HEK293T (cell line): ENCODE results near the gene SLC45A1.
"Not testable (repeated sequence)": the region's sequence is repeated elsewhere in the genome, so short reads cannot be mapped to it uniquely, and the experiment has no call there.

Source experiments
- CTCF ChIA-PET: fragments of 350-600 bp; formaldehyde crosslinking; extraction: SDS; loops from one replicate; lab custom pipeline; 2021; ENCODE audit warnings: antibody characterized with exemption, inconsistent platforms; lab: Yijun Ruan, JAX
- POLR2A ChIA-PET: fragments of 350-600 bp; formaldehyde crosslinking; extraction: SDS; loops from one replicate; lab custom pipeline; 2020; ENCODE audit warnings: antibody characterized with exemption, inconsistent platforms; lab: Yijun Ruan, JAX
- DNase-seq: peaks from one replicate; pipeline ENCODE4 v3.0.0; 2012; ENCODE audit warnings: mixed read lengths; ENCODE audit errors: extremely low spot score
- ARNT ChIP-seq: fragments of 450-650 bp; IDR thresholded peaks from 2 replicates; pipeline ENCODE4 v1.6.1; 2017; ENCODE audit warnings: mild to moderate bottlenecking
- BHLHE40 ChIP-seq: fragments of 450-650 bp; IDR thresholded peaks from 2 replicates; pipeline ENCODE4 v1.6.1; 2016; ENCODE audit warnings: mild to moderate bottlenecking, moderate library complexity, borderline replicate concordance
- CTBP1 ChIP-seq: fragments of 450-650 bp; IDR thresholded peaks from 2 replicates; pipeline ENCODE4 v1.6.1; 2016; ENCODE audit warnings: borderline replicate concordance
- ELF4 ChIP-seq: fragments of 450-650 bp; IDR thresholded peaks from 2 replicates; pipeline ENCODE4 v1.6.1; 2017; ENCODE audit warnings: antibody characterized with exemption
- FOXA1 ChIP-seq: fragments of 450-650 bp; IDR thresholded peaks from 2 replicates; pipeline ENCODE4 v1.6.1; 2016; ENCODE audit warnings: mild to moderate bottlenecking
- FOXK2 ChIP-seq: fragments of 450-650 bp; IDR thresholded peaks from 2 replicates; pipeline ENCODE4 v1.6.1; 2016; ENCODE audit warnings: mild to moderate bottlenecking
- FOXM1 ChIP-seq: fragments of 450-650 bp; IDR thresholded peaks from 2 replicates; pipeline ENCODE4 v1.6.1; 2017; ENCODE audit warnings: mild to moderate bottlenecking, borderline replicate concordance
- HDGF ChIP-seq: fragments of 450-650 bp; IDR thresholded peaks from 2 replicates; pipeline ENCODE4 v1.6.1; 2017; ENCODE audit warnings: antibody characterized with exemption, borderline replicate concordance
- L3MBTL2 ChIP-seq: fragments of 450-650 bp; conservative IDR thresholded peaks from 2 replicates; pipeline ENCODE4 v1.6.1; 2016; ENCODE audit warnings: mild to moderate bottlenecking
- LEF1 ChIP-seq: fragments of 450-650 bp; IDR thresholded peaks from 2 replicates; pipeline ENCODE4 v1.6.1; 2017; ENCODE audit warnings: mild to moderate bottlenecking, borderline replicate concordance
- NFRKB ChIP-seq: fragments of 450-650 bp; IDR thresholded peaks from 2 replicates; pipeline ENCODE4 v1.6.1; 2016; ENCODE audit warnings: mild to moderate bottlenecking, moderate library complexity
- SP1 ChIP-seq: fragments of 450-650 bp; IDR thresholded peaks from 2 replicates; pipeline ENCODE4 v1.6.1; 2017
- SUZ12 ChIP-seq: fragments of 450-650 bp; IDR thresholded peaks from 2 replicates; pipeline ENCODE4 v1.6.1; 2016; ENCODE audit warnings: mild to moderate bottlenecking
- TARDBP ChIP-seq: fragments of 450-650 bp; IDR thresholded peaks from 2 replicates; pipeline ENCODE4 v1.6.1; 2016
- ZNF384 ChIP-seq: fragments of 450-650 bp; IDR thresholded peaks from 2 replicates; pipeline ENCODE4 v1.6.1; 2016
- TF ChIP-seq, protein P1 (sequence below): fragments of 450-650 bp; IDR thresholded peaks from 2 replicates; pipeline ENCODE4 v1.6.1; 2016

Gene SLC45A1

GRCh38 chr1:8317647-8318381 is at the start of gene SLC45A1:
SLC45A1 (plus strand) TSS chr1:8318114; CDS start chr1:8324330, 6,216 bp downstream.
- no peak for TF ChIP-seq TARDBP
- TF ChIP-seq BHLHE40: no peak
- POLR2A ChIA-PET: no interaction called here
- peak; percentile 64 for DNase-seq
- CTCF ChIA-PET: no interaction called here

- TF ChIP-seq ARNT: no peak
- no peak for TF ChIP-seq LEF1
- TF ChIP-seq BHLHE40: no peak
- no peak for TF ChIP-seq FOXM1
- TF ChIP-seq NFRKB: no peak
- TF ChIP-seq, protein P1, sequence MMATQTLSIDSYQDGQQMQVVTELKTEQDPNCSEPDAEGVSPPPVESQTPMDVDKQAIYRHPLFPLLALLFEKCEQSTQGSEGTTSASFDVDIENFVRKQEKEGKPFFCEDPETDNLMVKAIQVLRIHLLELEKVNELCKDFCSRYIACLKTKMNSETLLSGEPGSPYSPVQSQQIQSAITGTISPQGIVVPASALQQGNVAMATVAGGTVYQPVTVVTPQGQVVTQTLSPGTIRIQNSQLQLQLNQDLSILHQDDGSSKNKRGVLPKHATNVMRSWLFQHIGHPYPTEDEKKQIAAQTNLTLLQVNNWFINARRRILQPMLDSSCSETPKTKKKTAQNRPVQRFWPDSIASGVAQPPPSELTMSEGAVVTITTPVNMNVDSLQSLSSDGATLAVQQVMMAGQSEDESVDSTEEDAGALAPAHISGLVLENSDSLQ: no peak
- no peak for TF ChIP-seq FOXA1
- no peak for TF ChIP-seq ELF4
- no peak for TF ChIP-seq ZNF384
- TF ChIP-seq TARDBP: no peak
- TF ChIP-seq SUZ12: no peak
- TF ChIP-seq CTBP1: no peak
- ChIA-PET POLR2A (no interaction called here), CTCF (interaction anchor here (1.9 kb wide), 1 partner anchor 258 kb away, joined by 6 read pairs; no protein-coding TSS in a partner anchor)
- DNase-seq: no peak
These were observed 44.9 kb upstream of the SLC45A1 start for GRCh38 chr1:8273036-8273435.

GRCh38 chr1:8274352-8274751 is 43.6 kb upstream of the SLC45A1 start:
- ChIA-PET POLR2A (no interaction called here), CTCF (interaction anchor here (1.9 kb wide), 1 partner anchor 259 kb away, joined by 6 read pairs; no protein-coding TSS in a partner anchor)
- TF ChIP-seq FOXA1: no peak
- DNase-seq: no peak

DNA sequence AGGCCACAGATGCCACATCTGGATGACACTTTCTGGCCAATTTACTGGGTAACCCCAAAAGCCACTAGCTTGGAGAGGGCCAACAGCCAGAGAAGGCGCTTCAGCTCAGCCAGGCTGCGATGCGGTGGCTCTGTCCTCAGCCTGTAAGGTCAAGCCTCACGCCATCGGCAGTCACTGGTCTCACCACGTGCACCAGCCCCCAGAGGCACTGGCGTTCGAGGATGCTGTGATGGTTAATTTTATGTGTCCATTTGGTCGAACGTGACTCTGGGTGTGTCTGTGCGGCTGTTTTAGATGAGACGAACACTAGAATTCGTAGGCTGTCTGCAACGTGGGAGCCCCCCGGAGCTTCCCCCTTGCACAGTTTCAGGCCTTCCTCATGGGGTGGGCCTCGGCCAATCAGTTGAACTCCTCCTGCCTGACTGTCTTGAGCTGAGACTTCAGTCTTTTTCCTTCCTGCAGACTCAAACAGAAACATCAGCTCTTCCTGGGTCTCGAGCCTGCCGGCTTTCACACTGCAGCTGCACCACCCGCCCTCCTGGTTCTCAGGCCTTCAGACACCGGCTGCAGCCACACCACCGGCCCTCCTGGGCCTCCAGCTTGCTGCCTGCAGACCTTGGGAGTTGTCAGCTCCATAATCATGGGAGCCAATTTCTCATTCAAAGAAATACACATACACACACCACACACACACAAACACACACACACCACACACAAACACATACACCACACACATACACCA is 41.6 kb upstream of the SLC45A1 start:
- CTCF ChIA-PET: no interaction called here
- DNase-seq: no peak
- no peak for TF ChIP-seq SP1
- TF ChIP-seq SUZ12: no peak
- TF ChIP-seq CTBP1: no peak
- no peak for TF ChIP-seq HDGF
- no peak for TF ChIP-seq NFRKB
- no peak for TF ChIP-seq L3MBTL2
- no peak for TF ChIP-seq BHLHE40
- no peak for TF ChIP-seq ZNF384
- TF ChIP-seq TARDBP: no peak
- TF ChIP-seq FOXK2: no peak
- TF ChIP-seq, protein P1: no peak
- no peak for TF ChIP-seq FOXA1
- TF ChIP-seq ELF4: no peak
- no peak for TF ChIP-seq LEF1
- no peak for TF ChIP-seq ARNT
- no peak for TF ChIP-seq FOXM1
- POLR2A ChIA-PET: no interaction called here

- POLR2A ChIA-PET: no interaction called here
- no peak for DNase-seq
- CTCF ChIA-PET: no interaction called here
- TF ChIP-seq FOXK2 (no peak), HDGF (no peak), ZNF384 (no peak), L3MBTL2 (no peak), FOXA1 (no peak), TARDBP (no peak), FOXM1 (no peak), SP1 (no peak), BHLHE40 (no peak), LEF1 (no peak), ARNT (no peak), CTBP1 (no peak), SUZ12 (no peak), NFRKB (no peak), ELF4 (no peak)
- TF ChIP-seq, protein P1: no peak
These were observed 41.0 kb upstream of the SLC45A1 start for GRCh38 chr1:8276932-8277331.

DNA sequence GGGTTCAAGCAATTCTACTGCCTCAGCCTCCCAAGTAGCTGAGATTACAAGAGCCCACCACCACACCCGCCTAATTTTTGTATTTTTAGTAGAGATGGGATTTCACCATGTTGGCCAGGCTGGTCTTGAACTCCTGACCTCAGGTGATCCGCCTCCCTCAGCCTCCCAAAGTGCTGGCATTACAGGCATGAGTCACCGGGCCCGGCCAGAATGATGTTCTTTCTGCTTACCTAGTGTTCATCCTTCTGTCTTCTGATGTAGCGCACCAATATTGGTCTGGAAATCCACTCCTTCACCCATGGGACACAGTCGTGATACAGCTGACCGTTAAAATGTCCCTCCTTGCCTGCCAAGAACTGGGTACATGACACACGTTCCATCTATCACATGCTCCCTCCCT is 39.2 kb upstream of the SLC45A1 start:
- DNase-seq, CTCF ChIA-PET, POLR2A ChIA-PET: not testable (repeated sequence)
